Suppressor macrophage treated with lipopolysaccharide for 1 hour (primary cell): Measurements from ENCODE around the gene CACNA2D4.

Source experiments
- DNase-seq, 3 donors: peaks; one replicate each; pipeline ENCODE4 v3.0.0-alpha.2; 2020 to 2022

CACNA2D4 gene

DNA sequence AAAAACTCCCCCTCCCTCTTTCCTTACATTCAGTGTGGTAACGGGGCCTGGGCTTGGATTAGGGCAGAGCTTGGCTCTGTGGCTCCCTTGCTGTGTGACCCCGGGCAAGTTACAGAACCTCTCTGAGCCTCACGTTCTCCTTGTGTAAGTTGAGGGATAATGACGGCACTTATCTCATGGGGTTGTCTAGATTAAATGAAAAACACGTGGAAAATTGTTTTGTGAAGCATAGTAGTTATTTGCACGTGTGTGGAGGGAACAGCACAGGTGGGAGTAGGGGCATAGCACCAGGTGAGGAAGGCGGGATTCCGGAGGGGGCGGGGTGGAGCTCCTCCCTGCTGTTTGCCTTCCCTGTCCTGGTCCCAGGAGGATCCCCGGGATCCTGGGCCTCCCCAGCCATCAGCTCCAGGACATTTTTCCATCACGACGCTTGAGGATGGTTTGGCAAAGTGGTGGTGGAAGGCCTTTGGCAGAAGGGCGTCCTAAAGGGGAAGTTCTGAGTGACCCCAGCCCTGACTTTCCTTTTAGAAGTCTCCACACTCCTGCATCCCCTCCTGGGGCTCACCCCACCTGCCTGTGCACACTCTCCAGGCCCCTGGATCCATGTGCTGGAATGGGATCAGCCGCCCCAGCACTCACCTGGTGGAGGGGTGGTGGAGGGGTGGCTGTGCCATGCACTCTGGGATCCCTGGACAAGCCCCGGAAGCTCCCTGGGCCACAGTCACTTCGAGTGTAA is 75.4 kb downstream of the CACNA2D4 start:
- no peak for DNase-seq

DNA sequence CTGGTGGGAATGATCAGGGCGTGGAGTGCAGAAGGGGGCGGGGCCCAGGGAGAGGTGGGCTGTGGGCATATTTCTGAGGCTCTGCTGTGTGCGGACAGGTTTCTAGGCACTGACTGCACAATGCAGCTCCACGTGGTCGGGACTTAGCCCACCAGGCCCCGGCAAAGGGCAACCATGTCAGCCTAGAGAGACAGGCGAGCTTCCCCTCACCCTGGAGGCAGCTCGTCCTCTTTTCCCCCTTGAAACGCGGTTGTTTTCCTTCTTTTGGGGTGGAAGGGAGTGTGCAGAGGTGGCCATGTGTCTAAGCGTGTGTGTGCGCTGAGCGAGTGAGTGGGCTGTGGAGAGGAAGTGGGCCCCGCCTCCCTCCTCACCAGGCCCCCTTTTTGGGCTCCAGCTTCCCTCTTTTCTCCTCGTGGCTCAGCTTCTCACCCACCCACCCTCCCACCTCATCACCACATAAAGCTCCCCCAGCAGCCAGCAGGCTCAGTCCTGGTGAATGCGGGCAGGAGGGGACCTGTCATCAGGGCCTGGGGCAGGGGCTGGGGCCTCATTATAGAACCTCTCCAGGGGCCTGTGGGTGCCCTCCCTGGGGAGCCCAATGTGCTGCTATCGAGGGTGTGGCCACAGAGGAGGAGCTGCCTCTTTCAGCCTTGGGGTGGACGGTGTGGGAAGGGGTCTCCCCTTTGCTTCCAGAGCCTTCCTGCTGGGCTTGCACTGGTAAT is 76.1 kb downstream of the CACNA2D4 start:
- DNase-seq = peak; percentile 68 to 81 (median 80)

DNA sequence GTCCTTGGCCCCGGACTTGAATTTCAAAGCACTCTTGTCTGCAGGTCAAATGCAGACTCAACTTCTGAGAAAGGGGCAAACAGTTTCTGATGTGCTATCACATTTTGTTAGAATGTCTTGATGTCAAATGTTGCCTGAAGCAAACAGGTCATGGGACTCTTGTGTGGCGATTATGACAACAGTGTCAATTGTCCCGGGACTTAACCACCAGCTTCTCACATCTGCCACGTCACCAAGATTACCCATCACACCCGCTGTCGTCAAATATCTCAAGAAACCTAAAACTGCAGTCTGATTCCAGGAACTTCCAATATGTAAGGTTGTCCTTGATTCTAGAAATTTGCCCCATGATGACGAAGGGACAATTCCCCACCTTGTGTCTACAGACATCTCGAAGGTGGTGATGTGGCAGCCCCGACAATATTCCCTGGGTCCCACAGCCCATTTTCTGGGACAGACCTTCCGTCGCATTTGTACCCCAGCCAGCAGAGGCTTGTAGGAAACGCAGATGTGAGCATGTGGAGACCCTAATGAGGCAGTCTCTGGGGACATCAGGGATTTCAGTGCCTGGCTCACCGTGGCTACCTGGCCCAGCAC is 76.8 kb downstream of the CACNA2D4 start:
- DNase-seq = peak; percentile 50 to 71 (median 55)

DNA sequence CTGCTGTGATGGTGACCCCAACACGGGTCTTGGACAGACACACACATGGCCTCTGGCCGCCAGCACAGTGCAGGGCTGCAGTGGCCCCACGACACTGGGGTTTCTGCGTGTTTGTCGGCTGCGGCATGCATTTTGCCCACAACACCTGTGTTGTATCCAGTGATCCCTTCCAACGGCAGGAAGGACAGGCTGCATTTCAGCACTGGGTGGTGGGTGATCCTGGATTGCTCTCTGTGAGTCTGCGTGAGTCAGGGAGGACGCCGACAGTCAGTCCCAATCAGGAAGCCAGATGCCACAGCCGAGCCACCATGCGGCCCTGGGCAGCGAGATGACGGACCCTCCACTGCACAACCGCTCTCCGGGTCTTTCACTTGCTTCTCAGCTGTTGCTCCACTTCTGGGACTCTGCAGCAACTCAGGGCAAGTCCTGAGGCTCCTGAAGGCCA is 77.4 kb downstream of the CACNA2D4 start:
- DNase-seq = no peak

DNA sequence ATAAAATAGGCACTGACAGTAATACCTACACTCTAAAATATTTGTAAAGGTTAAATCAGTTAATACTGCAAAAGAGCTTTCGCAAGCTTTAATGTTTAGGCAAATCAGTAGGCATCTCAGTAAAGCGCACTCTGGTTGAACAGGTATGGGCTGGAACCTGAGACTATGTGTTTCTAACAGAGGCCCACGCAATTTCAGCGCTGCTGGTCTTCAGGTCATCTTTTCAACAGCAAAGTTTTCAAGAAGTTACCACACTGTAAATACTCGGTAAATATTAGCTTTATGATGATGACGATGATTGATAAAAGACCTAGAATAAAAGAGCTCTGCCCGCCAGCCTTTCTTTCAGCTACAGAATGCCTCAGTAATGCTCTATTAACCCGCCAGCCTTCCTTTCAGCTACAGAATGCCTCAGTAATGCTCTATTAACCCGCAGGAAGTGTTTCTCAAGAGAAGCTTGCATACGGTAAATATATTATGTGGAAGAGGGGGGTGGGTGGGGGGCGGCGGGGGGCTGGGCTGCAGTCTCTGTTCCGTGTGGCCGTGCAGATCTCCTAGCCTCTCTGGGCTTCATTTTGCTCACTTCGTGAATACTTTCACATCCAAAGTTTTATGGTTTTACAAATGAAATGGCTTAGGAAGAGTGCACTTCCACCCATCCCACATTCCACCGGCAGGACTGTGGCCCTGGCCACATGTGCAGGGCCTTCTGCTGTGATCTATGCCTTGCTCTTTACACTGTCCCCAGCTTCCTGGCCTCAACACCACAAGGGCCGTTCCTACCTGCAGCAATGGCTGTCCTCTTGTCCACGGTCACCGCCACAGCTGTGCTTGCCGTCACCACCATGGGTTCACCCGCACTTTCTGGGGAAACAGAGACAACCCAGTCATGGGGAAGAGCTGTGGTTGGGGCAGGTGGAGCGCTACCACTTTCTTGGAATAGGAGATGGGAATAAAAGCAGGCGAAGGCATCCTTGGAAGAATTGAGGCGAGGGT is 78.2 kb downstream of the CACNA2D4 start:
- DNase-seq = no peak

DNA sequence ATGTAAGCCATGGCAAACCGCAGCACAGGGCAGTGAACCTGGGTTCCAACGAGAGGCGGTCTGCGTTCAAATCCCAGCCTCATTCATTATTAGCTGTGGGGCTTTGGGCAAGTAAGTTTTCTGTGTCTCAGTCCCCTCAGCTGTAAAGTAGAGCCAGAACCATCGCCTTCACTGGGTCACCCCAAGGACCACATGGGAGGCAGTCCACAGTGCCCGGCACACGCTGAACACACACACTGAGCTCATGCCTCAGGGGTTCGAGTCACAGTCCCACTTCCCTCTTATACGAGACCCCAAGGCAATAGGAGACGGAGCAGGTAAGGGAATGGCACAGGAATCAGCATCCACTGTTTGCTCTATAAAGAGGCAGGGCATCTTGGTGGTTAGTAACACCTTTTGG is 79.0 kb downstream of the CACNA2D4 start:
- DNase-seq = no peak

DNA sequence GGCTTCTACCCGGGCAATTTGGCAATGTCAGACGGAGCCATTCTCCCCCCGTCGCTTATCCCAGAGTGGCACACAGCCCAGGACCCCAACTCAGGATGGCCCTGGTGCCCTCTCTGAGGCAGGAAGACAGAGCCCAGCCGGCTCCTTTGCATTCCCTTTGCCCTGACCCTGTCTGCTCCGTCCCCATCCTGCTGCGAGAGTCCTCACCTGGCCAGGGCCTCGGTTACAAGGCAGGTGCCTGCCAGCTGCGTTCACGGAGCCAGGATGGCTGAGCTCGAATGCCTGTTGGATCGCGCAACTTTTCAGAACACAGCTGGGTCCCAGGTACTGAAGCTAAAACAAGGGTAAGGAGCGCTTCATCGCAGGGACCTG is 79.5 kb downstream of the CACNA2D4 start:
- DNase-seq = no peak

DNA sequence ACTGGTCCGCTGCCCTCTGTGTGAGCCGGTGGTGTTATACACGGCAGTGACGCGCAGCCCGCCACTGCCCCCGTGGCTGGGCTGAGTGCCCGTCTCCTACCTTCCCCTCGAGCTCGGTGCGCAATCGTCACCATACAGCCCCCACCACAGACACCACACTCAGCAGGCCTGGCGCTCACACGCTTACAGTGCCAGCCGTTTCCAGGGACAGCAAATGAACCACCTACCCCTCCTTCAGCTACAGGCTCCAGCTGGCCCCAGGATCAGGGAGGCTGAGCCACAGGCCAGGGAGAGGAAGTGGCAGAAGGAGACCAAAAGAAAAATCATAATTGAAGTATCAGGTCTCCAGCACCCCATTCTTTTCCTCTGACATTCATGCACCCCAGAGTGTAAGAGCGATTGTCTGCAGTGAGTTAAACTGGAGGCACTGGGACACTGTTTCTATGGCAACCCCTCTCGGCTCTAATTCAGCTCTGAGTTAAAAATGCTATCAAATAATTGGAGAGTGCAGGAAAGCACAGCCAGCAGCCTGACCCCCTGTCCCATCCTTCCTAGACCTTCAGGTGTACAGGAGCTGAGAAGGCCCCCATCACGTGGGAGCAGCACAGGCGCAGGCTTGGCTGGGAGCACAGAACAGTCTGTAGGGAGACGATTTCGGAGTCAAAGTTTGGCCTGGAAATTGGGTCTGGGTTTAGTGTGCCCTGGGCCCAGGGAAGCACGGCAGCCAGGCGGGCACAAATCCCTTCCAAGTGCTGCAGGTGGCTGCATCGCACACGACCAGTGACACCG is 80.1 kb downstream of the CACNA2D4 start:
- DNase-seq = no peak

DNA sequence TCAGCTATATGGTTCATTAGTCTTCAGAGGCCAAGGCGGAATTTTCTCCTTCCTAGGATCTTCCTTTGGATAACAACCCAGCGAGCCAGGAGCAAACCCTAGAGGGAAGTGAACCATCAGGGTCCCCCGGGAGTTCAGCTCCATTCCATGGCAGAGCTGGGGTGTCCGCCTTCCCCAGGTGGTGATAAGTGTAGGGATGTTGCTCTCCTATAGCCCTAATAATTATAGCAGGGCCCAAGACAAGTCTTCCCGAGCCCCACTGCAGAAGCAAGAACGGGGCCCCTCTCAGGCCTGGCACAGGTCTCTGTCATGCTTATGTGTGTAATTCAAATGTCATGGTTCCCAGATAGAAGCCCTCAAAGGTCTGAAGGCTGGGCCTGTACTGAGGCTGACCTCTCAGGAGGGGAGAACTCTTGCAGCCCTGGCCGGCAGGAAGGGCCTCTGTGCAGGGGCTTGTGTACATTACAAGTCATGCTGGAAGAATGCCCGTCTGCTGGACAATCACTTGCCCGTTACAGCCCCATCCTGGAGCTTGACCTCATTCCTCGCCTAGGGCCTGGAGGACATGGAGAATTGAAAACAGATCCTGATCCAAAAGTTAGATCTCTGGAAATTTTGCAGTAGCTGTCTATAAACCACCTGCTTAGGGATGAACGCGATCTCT is 80.8 kb downstream of the CACNA2D4 start:
- DNase-seq = no peak

DNA sequence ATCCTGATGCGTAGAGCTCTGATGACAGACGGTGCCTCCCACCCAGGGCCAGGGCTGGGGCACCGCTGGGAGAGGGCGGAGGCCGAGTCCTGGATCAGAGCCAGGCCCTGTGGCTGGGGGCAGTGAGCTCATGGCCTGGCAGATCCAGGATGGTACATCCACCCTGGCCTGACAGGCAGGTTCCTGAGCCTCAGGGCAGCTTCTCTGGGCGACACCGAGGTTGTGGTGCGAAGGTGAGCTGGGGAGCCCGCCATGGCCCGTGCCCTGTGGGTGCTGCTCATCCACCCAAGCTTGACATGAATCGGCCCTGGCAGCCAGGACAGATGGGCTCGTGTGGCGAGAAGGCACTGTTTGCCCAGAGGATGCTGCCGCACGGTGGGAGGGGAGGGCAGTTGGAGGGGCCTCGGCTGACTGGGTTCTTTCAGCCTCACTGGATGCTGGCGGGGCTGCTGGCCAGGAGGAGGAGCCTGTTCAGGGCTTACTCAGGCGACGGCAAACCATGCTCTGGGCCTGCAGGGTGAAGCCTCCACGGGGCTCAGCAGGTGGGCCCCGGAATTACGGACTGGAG is 81.5 kb downstream of the CACNA2D4 start:
- DNase-seq = no peak

DNA sequence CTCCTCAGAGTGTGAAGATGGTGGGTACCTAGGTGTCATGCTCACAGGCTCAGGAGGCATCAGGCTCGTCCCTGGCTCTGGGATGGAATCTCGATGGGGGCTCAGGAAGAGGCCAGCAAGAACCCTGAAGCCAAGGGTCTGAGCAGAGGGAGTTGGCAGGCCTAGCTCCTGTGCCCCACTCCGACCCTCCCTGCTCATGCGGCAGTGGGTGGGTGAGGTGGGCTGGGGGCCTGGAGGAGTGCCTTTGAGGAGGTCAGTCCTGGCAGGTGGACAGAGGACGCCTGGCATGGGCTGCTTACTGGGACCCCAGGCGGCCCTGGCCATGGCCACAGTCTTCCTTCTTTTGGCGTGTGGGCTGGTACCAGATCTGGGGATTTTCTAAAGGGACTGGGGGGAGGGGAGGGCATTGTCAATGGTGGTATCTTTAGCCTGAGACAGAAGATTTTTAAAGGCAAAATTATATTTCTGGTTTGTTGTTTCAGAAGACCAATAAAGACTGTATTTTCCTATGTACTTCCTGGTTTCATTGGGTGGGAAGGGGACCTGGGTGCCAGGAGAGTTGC is 82.1 kb downstream of the CACNA2D4 start:
- no peak for DNase-seq

DNA sequence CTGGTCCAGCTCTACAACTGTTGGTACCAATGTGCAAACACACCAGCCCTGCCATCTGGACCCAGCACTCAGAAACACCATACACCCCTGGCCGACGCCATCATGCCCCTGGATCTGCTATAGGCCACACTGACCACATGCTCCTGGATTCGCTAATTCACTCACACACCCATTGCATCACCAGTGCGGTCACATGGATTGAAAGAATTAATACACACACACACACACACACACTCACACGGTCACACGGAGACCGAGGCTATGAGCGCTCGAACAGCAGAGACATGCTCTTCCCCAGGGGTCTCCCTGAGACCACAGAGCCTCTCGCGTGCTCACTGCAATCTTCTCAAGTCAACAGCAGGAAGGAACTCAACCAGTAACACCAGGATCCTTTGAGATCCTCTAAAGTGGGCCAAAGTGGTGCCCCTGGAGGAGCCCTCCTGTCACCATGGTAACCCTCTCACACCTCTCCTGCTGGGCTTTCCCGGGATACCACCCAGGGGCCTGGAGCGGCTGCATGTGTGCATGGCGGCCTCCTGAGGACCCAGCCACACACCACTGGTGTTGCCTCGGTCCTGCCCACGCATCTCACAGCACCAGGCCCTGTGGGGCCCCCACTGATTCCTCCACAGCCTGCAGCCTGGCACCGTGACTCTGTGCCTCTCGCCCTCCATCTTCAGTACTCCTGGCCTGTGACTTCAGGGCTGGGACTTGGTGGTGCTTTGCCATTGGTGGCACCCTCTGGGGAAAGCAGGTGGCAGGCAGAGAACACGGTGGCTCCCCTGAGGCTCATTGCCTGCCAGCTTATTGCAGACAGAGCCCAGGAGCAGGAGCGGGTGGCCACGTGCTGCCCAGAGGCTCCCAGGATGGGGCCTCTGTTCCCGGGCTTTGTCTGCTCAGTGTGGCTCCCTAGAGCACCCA is 83.0 kb downstream of the CACNA2D4 start:
- no peak for DNase-seq

DNA sequence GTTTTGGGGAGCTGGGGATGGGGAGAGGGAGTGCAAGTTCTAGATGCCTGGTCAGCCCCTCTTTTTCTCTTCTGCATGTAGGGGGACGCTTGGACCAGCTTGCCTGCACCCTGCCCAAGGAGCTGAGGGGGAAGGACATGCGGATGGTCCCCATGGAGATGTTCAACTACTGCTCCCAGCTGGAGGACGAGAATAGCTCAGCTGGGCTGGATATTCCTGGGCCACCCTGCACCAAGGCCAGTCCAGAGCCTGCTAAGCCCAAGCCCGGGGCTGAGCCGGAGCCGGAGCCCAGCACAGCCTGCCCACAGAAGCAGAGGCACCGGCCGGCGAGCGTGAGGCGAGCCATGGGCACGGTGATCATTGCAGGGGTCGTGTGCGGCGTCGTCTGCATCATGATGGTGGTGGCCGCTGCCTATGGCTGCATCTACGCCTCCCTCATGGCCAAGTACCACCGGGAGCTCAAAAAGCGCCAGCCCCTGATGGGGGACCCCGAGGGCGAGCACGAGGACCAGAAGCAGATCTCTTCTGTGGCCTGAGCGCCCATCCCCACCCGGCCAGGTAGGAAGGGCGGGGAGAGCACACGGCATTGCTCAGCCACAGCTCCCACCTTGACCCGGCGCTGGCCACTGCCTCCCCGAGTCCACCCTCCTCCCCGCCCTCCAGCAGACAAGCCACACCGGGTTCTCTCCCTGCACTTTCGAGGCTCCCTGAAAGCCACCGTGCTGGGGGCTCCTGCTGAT is 84.1 kb downstream of the CACNA2D4 start:
- no peak for DNase-seq

DNA sequence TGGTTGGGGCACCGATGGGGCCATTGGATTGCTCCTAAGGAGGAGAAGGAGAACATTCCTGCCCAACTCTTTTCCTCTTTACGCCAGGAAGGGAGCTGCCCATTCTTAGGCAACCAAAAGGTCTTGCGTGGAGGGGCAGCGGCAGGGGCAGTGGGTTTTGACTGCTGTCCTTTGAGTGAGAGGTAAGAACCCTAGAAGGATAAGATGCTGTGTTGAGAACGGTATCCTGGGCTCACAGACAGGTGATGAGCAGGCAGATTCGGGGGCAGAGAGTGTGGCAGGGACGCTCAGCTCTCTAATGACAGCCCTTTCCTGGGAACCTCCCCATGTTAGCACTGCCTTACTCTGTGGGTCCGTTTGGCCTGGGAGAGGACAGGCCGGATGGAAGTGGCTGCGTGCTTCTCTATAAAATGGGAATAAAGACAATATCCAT is 84.8 kb downstream of the CACNA2D4 start:
- DNase-seq = no peak

DNA sequence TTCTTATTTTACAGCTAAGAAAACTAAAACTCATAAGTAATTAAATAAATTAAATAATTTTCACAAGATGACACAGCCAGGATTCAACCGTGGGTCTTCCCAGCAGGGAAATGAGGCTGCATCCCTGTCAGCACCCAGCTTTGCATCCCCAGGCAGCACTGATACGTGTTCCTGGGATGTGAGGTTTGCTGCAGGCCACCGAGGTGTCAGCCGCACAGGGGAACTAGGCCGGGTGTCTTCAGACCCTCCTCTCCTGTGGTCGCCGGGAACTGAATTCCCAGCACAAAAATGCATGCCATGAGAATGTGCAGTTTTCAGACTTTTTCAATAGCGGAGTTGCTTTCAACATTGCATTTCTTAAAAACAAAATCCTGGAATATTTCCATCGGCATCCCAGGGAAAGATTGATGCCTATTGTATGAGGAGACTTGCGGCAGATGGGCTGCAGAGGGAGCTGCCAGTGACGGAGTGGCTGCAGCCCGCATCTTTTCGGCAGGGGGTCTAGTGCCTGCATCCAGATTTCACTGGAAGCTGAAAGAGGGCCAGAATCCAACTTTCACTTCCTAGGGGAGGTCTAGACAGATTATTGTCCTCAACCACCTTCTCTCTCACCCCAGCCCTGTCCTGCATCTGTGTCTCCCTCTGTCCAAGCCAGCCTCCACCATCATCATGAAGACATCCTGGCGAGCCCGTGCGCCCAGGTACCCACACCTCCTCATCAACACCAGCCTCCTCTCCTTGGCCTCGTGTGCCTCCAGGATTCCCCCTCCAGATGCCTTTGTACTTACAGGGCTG is 85.5 kb downstream of the CACNA2D4 start:
- no peak for DNase-seq

DNA sequence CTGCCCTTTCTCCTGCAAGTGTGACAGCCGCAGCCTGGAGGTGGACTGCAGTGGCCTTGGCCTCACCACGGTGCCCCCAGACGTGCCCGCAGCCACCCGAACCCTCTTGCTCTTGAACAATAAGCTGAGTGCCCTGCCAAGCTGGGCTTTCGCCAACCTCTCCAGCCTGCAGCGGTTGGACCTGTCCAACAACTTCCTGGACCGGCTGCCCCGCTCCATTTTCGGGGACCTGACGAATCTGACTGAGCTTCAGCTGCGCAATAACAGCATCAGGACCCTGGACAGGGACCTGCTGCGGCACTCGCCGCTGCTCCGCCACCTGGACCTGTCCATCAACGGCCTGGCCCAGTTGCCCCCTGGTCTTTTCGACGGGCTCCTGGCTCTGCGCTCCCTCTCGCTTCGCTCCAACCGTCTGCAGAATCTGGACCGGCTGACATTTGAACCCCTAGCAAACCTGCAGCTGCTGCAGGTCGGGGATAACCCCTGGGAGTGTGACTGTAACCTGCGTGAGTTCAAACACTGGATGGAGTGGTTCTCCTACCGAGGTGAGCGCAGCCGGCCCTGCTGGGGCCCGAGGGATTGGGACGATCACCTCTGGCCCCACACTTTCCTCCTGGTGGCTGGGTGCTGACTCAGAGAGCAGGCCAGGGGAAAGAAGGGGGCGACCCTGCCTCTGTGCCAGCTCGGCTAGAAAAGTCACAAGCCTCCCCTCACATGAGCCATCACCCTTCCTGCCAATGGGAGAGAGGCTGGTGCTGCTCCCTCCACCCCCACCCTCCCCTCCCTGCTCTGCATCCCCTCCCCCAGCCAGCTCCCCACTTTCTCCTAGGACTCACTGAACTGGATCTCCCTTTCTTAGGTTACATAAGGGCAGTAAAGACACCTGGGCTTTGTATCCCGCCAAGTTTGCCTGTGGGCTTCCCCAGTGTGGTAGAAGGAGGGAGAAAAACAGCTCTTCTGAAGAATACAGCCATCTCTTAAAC is 87.2 kb downstream of the CACNA2D4 start:
- DNase-seq = peak; percentile 51 to 83 (median 74)

DNA sequence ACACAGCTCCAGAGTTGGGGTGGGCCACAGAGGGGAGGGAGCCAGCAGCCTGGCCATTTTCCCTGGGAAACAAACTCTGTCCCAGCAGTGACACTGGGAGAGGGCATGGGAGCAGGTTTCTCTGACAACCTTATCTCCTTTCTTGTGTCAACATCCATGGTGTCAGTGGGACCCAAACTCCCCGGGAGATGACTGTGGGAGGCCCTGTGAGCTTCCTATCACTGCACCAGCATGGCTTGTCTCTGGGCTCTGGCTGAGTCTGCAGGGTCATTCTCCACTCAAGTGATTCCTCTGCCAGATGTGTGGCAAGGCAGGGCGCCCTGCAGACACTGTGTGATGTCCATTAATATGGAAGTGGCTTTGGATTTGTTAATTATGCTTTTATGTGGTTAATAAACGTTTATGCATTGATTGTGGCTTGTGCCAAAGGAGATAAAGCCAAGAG is 88.0 kb downstream of the CACNA2D4 start:
- DNase-seq = no peak
